Mammary epithelial cell (primary cell): Measurements from ENCODE around the gene MLLT10.

Experiments
- CTCF ChIP-seq, 2 donors: IDR thresholded peaks in 1 of 2; conservative IDR thresholded peaks in 1 of 2; 2 replicates each; pipeline ENCODE4 v1.5.1; 2011 to 2012; ENCODE audit warnings: inconsistent platforms in 2 of 2, low read length in 2 of 2, mild to moderate bottlenecking in 2 of 2, control low read depth in 1 of 2, low read depth in 1 of 2; ENCODE audit not compliant: insufficient read depth in 1 of 2; ENCODE audit errors: extremely low read depth in 1 of 2
- EZH2 ChIP-seq: IDR thresholded peaks from 2 replicates; pipeline ENCODE4 v1.6.1; 2012; ENCODE audit warnings: low read length, inconsistent platforms, borderline replicate concordance

- TF ChIP-seq CTCF (conservative IDR thresholded peaks at IDR 0.05 in 1 of 2, IDR thresholded peaks at IDR 0.05 in 1 of 2; ENCODE audit: extremely low read depth in 1 of 2, insufficient read depth in 1 of 2, low read depth in 1 of 2, low read length in 2 of 2) (no peak), EZH2 (no peak)
These were observed 18.4 kb upstream of the MLLT10 start for GRCh38 chr10:21515361-21516241.
